Liver (tissue), 9 donors: ENCODE results near the gene RPS6KA2. TPM values are rescaled to one million over a fixed set of nuclear protein-coding genes. Genes with fewer than 3 reads are reported as not detected.
"Not testable (repeated sequence)": the region's sequence is repeated elsewhere in the genome, so short reads cannot be mapped to it uniquely, and the experiment has no call there.

Source experiments
- DNase-seq: peaks from one replicate; pipeline ENCODE4 v3.0.0-alpha.2; 2017; ENCODE audit warnings: low spot score
- H3K27ac ChIP-seq, 2 donors: one replicate each; pipeline ENCODE4 v1.7.0; 2013; ENCODE audit warnings: inconsistent platforms in 2 of 2, low read length in 2 of 2, control low read depth in 1 of 2, low read depth in 1 of 2, mild to moderate bottlenecking in 1 of 2
- H3K27me3 ChIP-seq, 4 donors: one replicate each; pipeline versions ENCODE4 v1.6.1 to v1.7.0; 2013; ENCODE audit warnings: low read length in 3 of 4, inconsistent platforms in 1 of 4, mild to moderate bottlenecking in 1 of 4, moderate library complexity in 1 of 4; ENCODE audit not compliant: control insufficient read depth in 4 of 4, insufficient read depth in 4 of 4
- H3K36me3 ChIP-seq, 4 donors: one replicate each; pipeline versions ENCODE4 v1.6.1 to v1.7.0; 2013; ENCODE audit warnings: low read length in 3 of 4, mild to moderate bottlenecking in 3 of 4, low read depth in 1 of 4, moderate library complexity in 1 of 4; ENCODE audit not compliant: control insufficient read depth in 4 of 4, insufficient read depth in 3 of 4
- H3K4me1 ChIP-seq, 4 donors: one replicate each; pipeline versions ENCODE4 v1.6.1 to v1.7.0; 2013; ENCODE audit warnings: low read length in 3 of 4, mild to moderate bottlenecking in 3 of 4, moderate library complexity in 1 of 4; ENCODE audit not compliant: control insufficient read depth in 4 of 4, insufficient read depth in 4 of 4
- H3K4me3 ChIP-seq, 3 donors: one replicate each; pipeline versions ENCODE4 v1.6.1 to v1.7.0; 2013; ENCODE audit warnings: low read length in 3 of 3, control low read depth in 1 of 3, low read depth in 1 of 3, mild to moderate bottlenecking in 1 of 3
- H3K9ac ChIP-seq, 2 donors: one replicate each; pipeline ENCODE4 v1.7.0; 2013; ENCODE audit warnings: low read length in 2 of 2, mild to moderate bottlenecking in 2 of 2, moderate library complexity in 2 of 2, control low read depth in 1 of 2, low read depth in 1 of 2
- H3K9me3 ChIP-seq, 4 donors: one replicate each; pipeline versions ENCODE4 v1.6.1 to v1.7.0; 2013; ENCODE audit warnings: low read length in 3 of 4; ENCODE audit not compliant: control insufficient read depth in 4 of 4
- EGR1 ChIP-seq, 2 donors: IDR thresholded peaks; 2 replicates each; pipeline ENCODE4 v1.6.1; 2016 to 2018; ENCODE audit warnings: antibody characterized with exemption in 2 of 2, low read depth in 2 of 2
- FOXA1 ChIP-seq: IDR thresholded peaks from 2 replicates; pipeline ENCODE4 v1.6.1; 2016; ENCODE audit warnings: antibody characterized with exemption
- HNF4G ChIP-seq: IDR thresholded peaks from 2 replicates; pipeline ENCODE4 v1.6.1; 2016; ENCODE audit warnings: antibody characterized with exemption
- JUND ChIP-seq, 2 donors: IDR thresholded peaks; 2 replicates each; pipeline ENCODE4 v1.6.1; 2016; ENCODE audit warnings: antibody characterized with exemption in 2 of 2
- RAD21 ChIP-seq, 2 donors: IDR thresholded peaks; 2 replicates each; pipeline ENCODE4 v1.6.1; 2016; ENCODE audit warnings: antibody characterized with exemption in 2 of 2, mild to moderate bottlenecking in 2 of 2
- RXRA ChIP-seq, 2 donors: IDR thresholded peaks; 2 replicates each; pipeline ENCODE4 v1.6.1; 2017 to 2018; ENCODE audit warnings: antibody characterized with exemption in 2 of 2, mild to moderate bottlenecking in 1 of 2
- TAF1 ChIP-seq: conservative IDR thresholded peaks from 2 replicates; pipeline ENCODE4 v1.6.1; 2016; ENCODE audit warnings: antibody characterized with exemption, mild to moderate bottlenecking
- YY1 ChIP-seq: IDR thresholded peaks from 2 replicates; pipeline ENCODE4 v1.6.1; 2016; ENCODE audit warnings: antibody characterized with exemption, mild to moderate bottlenecking
- WGBS: extraction: QIAGEN DNeasy Blood & Tissue Kit; methylation state at CpG from one replicate; pipeline ENCODE4 v1.1.7; 2013; 5-methylcytosine and 5-hydroxymethylcytosine counted together
- polyA plus RNA-seq, 2 donors: library from polyadenylated mRNA; stranded (reverse) in 1 of 2; unstranded in 1 of 2; fragments of 200-250 nt in 1 of 2; fragments of >200 nt in 1 of 2; fragmentation: Nextera tagmentation in 1 of 2; extraction: Ambion mirVana in 1 of 2; gene quantifications; one replicate each; pipeline versions ENCODE4 v1.2.1 to v1.2.3, GENCODE V29; 2013 to 2015
- total RNA-seq, 2 donors: library from RNA; depleted of rRNA; stranded (reverse); fragments of >200 nt; gene quantifications; one replicate each; pipeline ENCODE4 v1.2.3, GENCODE V29; 2014
- TF ChIP-seq, protein P1 (sequence below): IDR thresholded peaks from 2 replicates; pipeline ENCODE4 v1.6.1; 2016; ENCODE audit warnings: antibody characterized with exemption
- TF ChIP-seq, protein P2 (sequence below): IDR thresholded peaks from 2 replicates; pipeline ENCODE4 v1.6.1; 2016; ENCODE audit warnings: antibody characterized with exemption, mild to moderate bottlenecking
- TF ChIP-seq, protein P3 (sequence below): fragments of 150-350 bp; IDR thresholded peaks from 2 replicates; pipeline ENCODE4 v1.5.1; 2017; ENCODE audit warnings: improper control_type of control experiment, low read depth, low read length; ENCODE audit not compliant: missing input control
- TF ChIP-seq, protein P4 (sequence below): IDR thresholded peaks from 2 replicates; pipeline ENCODE4 v1.6.1; 2016; ENCODE audit warnings: antibody characterized with exemption
- TF ChIP-seq, protein P5 (sequence below): IDR thresholded peaks from 2 replicates; pipeline ENCODE4 v1.6.1; 2016; ENCODE audit warnings: antibody characterized with exemption
- donor health status: healthy.
- donor health status: healthy.
- donor health status: healthy.
- donor health status: healthy.
- donor health status: healthy.

RPS6KA2 gene
- total and polyA plus RNA-seq, 4 donors = 2.5 to 9.0 (median 5.0) TPM

DNA sequence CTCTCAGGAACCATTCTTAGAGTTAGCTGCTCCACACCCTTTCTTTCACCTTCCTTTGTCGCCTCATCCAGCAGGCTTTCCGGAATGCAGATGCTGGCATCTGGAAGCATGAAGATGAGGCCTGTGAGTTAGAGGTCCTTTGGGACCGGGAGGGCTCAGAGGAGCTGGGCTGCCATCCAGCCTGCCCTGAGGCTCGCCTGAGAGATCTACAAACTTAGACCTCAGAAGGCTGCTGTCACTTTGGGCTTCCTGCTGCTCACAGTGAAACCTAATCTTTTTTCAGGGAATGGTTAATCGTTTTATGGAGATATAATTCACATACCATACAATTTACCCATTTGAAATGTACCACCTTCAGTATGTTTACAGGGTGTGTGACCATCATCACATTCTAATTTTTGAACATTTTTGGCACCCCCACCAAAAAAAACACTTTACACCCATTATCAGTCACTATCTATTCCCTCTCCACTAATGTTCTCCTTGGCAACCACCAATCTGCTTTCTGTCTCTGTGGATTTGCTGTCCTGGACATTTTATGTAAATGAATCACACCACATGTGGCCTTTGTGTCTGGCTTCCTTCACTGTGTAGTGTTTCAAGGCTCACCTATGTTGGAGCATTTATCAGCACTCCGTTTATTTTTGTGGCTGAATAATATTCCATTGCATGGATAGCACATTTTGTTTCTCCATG is 224.3 kb downstream of the RPS6KA2 start:
- H3K36me3 ChIP-seq = no peaks in the 10 kb centered on the region
- no peak overlapping the region for H3K27ac ChIP-seq
- H3K4me3 ChIP-seq = no peak overlapping the region
- H3K9me3 ChIP-seq = no peaks in the 10 kb centered on the region
- H3K4me1 ChIP-seq = peaks cover 0 to 19% (median 15%) of the 10 kb centered on the region in 4 donors
- H3K27me3 ChIP-seq = no peaks in the 10 kb centered on the region
- 80% methylated on average over 6 of the region's 6 CpGs for WGBS
- DNase-seq = no peak
- no peak overlapping the region for H3K9ac ChIP-seq
- no peak for TF ChIP-seq JUND (IDR thresholded peaks at IDR 0.05)
- TF ChIP-seq, protein P1, sequence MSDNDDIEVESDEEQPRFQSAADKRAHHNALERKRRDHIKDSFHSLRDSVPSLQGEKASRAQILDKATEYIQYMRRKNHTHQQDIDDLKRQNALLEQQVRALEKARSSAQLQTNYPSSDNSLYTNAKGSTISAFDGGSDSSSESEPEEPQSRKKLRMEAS = no peak
- no peak for TF ChIP-seq EGR1 (IDR thresholded peaks at IDR 0.05; ENCODE audit: low read depth in 2 of 2)
- no peak for TF ChIP-seq YY1
- TF ChIP-seq, protein P2, sequence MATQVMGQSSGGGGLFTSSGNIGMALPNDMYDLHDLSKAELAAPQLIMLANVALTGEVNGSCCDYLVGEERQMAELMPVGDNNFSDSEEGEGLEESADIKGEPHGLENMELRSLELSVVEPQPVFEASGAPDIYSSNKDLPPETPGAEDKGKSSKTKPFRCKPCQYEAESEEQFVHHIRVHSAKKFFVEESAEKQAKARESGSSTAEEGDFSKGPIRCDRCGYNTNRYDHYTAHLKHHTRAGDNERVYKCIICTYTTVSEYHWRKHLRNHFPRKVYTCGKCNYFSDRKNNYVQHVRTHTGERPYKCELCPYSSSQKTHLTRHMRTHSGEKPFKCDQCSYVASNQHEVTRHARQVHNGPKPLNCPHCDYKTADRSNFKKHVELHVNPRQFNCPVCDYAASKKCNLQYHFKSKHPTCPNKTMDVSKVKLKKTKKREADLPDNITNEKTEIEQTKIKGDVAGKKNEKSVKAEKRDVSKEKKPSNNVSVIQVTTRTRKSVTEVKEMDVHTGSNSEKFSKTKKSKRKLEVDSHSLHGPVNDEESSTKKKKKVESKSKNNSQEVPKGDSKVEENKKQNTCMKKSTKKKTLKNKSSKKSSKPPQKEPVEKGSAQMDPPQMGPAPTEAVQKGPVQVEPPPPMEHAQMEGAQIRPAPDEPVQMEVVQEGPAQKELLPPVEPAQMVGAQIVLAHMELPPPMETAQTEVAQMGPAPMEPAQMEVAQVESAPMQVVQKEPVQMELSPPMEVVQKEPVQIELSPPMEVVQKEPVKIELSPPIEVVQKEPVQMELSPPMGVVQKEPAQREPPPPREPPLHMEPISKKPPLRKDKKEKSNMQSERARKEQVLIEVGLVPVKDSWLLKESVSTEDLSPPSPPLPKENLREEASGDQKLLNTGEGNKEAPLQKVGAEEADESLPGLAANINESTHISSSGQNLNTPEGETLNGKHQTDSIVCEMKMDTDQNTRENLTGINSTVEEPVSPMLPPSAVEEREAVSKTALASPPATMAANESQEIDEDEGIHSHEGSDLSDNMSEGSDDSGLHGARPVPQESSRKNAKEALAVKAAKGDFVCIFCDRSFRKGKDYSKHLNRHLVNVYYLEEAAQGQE = no peak
- no peak for TF ChIP-seq FOXA1
- no peak for TF ChIP-seq HNF4G
- TF ChIP-seq, protein P3, sequence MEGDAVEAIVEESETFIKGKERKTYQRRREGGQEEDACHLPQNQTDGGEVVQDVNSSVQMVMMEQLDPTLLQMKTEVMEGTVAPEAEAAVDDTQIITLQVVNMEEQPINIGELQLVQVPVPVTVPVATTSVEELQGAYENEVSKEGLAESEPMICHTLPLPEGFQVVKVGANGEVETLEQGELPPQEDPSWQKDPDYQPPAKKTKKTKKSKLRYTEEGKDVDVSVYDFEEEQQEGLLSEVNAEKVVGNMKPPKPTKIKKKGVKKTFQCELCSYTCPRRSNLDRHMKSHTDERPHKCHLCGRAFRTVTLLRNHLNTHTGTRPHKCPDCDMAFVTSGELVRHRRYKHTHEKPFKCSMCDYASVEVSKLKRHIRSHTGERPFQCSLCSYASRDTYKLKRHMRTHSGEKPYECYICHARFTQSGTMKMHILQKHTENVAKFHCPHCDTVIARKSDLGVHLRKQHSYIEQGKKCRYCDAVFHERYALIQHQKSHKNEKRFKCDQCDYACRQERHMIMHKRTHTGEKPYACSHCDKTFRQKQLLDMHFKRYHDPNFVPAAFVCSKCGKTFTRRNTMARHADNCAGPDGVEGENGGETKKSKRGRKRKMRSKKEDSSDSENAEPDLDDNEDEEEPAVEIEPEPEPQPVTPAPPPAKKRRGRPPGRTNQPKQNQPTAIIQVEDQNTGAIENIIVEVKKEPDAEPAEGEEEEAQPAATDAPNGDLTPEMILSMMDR = no peak
- TF ChIP-seq, protein P4, sequence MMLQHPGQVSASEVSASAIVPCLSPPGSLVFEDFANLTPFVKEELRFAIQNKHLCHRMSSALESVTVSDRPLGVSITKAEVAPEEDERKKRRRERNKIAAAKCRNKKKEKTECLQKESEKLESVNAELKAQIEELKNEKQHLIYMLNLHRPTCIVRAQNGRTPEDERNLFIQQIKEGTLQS = no peak
- no peak for TF ChIP-seq TAF1
- TF ChIP-seq, protein P5, sequence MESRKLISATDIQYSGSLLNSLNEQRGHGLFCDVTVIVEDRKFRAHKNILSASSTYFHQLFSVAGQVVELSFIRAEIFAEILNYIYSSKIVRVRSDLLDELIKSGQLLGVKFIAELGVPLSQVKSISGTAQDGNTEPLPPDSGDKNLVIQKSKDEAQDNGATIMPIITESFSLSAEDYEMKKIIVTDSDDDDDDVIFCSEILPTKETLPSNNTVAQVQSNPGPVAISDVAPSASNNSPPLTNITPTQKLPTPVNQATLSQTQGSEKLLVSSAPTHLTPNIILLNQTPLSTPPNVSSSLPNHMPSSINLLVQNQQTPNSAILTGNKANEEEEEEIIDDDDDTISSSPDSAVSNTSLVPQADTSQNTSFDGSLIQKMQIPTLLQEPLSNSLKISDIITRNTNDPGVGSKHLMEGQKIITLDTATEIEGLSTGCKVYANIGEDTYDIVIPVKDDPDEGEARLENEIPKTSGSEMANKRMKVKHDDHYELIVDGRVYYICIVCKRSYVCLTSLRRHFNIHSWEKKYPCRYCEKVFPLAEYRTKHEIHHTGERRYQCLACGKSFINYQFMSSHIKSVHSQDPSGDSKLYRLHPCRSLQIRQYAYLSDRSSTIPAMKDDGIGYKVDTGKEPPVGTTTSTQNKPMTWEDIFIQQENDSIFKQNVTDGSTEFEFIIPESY = no peak

DNA sequence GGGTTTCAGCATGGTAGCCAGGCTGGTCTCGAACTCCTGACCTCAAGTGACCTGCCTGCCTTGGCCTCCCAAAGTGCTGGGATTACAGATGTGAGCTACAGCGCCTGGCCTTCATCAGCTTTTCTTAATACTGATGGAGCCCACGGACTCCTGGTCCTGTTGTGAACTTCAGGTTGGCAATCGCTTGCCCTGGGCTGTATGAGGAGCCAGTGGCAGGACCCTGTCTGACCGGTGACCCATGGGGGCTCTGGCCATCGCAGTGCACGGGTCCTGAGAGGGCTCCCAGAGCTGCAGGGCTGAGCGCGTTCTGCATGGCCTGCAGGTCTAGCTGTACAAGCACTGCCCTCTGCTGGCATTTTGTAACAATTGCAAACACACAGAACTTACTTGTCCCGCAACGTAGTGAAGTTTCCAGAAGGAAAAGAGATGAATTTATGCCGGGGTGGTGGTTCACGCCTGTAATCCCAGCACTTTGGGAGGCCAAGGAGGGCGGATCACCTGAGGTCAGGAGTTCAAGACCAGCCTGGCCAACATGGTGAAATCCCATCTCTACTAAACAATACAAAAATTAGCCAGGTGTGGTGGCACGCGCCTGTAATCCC is 226.3 kb downstream of the RPS6KA2 start:
- peak; percentile 55 for DNase-seq
- not testable (repeated sequence) for H3K9ac ChIP-seq, H3K4me3 ChIP-seq, H3K36me3 ChIP-seq, H3K27me3 ChIP-seq, H3K9me3 ChIP-seq
- Histone ChIP-seq H3K27ac (peak overlapping the region; percentile 47 to 52), H3K4me1 (peaks cover under 1 to 22% (median 15%) of the 10 kb centered on the region in 4 donors)
- WGBS = 19% methylated on average over 16 of the region's 16 CpGs
- TF ChIP-seq RXRA (IDR thresholded peaks at IDR 0.05) = peak in 1 of 2 donors; percentile 38
- peak; percentile 91 to 94 for TF ChIP-seq RAD21 (IDR thresholded peaks at IDR 0.05)
- TF ChIP-seq, protein P3 = peak; percentile 80
